H54 (cell line): ENCODE results near the gene TEDC1.

Experiments
- DNase-seq: peaks from one replicate; pipeline ENCODE4 v3.0.0; 2011; ENCODE audit warnings: low spot score, mixed read lengths; ENCODE audit not compliant: insufficient read length
- FAIRE-seq: peaks from 3 replicates; lab custom pipeline; 2011; peaks lifted over from hg19 to GRCh38; lab: Jason Lieb, UNC
- POLR2A ChIP-seq: IDR thresholded peaks from 2 replicates; pipeline ENCODE4 v1.6.1; 2011; ENCODE audit warnings: low read depth, mild to moderate bottlenecking, low read length

Gene TEDC1

GRCh38 chr14:105473677-105474482, 17.2 kb upstream of the TEDC1 start:
- FAIRE-seq (peak; percentile 55), DNase-seq (peak; percentile 99)
- no peak for TF ChIP-seq POLR2A

- TF ChIP-seq POLR2A: peak; percentile 55
- FAIRE-seq: no peak
- peak; percentile 84 for DNase-seq
Observed at GRCh38 chr14:105474483-105475268, 16.4 kb upstream of the TEDC1 start, which contains the start of gene CRIP2. TSS of gene CRIP2 (plus strand) at chr14:105474821. CDS start at chr14:105474863, 42 bp downstream.

- DNase-seq (peak; percentile 73), FAIRE-seq (no peak)
- TF ChIP-seq POLR2A: no peak
Observed at GRCh38 chr14:105475269-105476096, 15.6 kb upstream of the TEDC1 start.

- no peak for FAIRE-seq
Observed at GRCh38 chr14:105476097-105476830, 14.8 kb upstream of the TEDC1 start.

GRCh38 chr14:105476831-105477659, 14.0 kb upstream of the TEDC1 start:
- FAIRE-seq (no peak), DNase-seq (no peak)
- TF ChIP-seq POLR2A: no peak

More at GRCh38 chr14:105476097-105476830, 14.8 kb upstream of the TEDC1 start:
- DNase-seq: no peak
- TF ChIP-seq POLR2A: no peak

GRCh38 chr14:105477660-105478397, 13.2 kb upstream of the TEDC1 start:
- DNase-seq: no peak
- no peak for TF ChIP-seq POLR2A
- no peak for FAIRE-seq

- DNase-seq (no peak), FAIRE-seq (no peak)
- TF ChIP-seq POLR2A: no peak
Observed at GRCh38 chr14:105478398-105479251, 12.4 kb upstream of the TEDC1 start.

- TF ChIP-seq POLR2A: no peak
- no peak for FAIRE-seq
- no peak for DNase-seq
Observed at GRCh38 chr14:105479431-105480158, 11.5 kb upstream of the TEDC1 start.

- DNase-seq: no peak
- no peak for FAIRE-seq
- TF ChIP-seq POLR2A: no peak
Observed at GRCh38 chr14:105480199-105480746, 10.8 kb upstream of the TEDC1 start.
